Stimulated activated naive CD8-positive, alpha-beta T cell treated with anti-CD3 and anti-CD28 coated beads, Interleukin-15, amount 100 ng/mL, for 72 hours (primary cell): ENCODE measurements around the gene WIZ.
"Not testable (repeated sequence)": the region's sequence is repeated elsewhere in the genome, so short reads cannot be mapped to it uniquely, and the experiment has no call there.

Experiments
- ATAC-seq: fragments of 150-1000 bp; cut with Tn5 transposase; 2 replicates; pipeline ENCODE4 v1.10.0; 2021; ENCODE audit warnings: mild to moderate bottlenecking, moderate library complexity
- DNase-seq, 2 donors: peaks; one replicate each; pipeline ENCODE4 v3.0.0; 2021 to 2022
- H3K27ac Mint-ChIP-seq, 2 donors: one replicate each; pipeline ENCODE4 v1.8.0; 2022; ENCODE audit warnings: mild to moderate bottlenecking in 2 of 2, mixed read lengths in 2 of 2, moderate library complexity in 2 of 2
- H3K27me3 Mint-ChIP-seq: one replicate; pipeline ENCODE4 v1.8.0; 2022; ENCODE audit warnings: mixed read lengths
- H3K4me1 Mint-ChIP-seq: one replicate; pipeline ENCODE4 v1.8.0; 2022; ENCODE audit warnings: mild to moderate bottlenecking, mixed read lengths
- H3K4me3 Mint-ChIP-seq, 2 donors: one replicate each; pipeline ENCODE4 v1.8.0; 2022; ENCODE audit warnings: mild to moderate bottlenecking in 2 of 2, mixed read lengths in 2 of 2, moderate library complexity in 1 of 2
- H3K9me3 Mint-ChIP-seq, 2 donors: one replicate each; pipeline ENCODE4 v1.8.0; 2022; ENCODE audit warnings: mixed read lengths in 2 of 2

The WIZ gene

GRCh38 chr19:15398501-15399233 is 51.1 kb downstream of the WIZ start:
- Mint-ChIP-seq H3K27me3 (no peaks in the 10 kb centered on the region), H3K9me3 (no peaks in the 10 kb centered on the region), H3K4me3 (no peak overlapping the region), H3K27ac (no peak overlapping the region), H3K4me1 (peaks cover 27% of the 10 kb centered on the region)
- no peak for DNase-seq
- peak; percentile 33 for ATAC-seq

GRCh38 chr19:15397782-15398181 is 52.0 kb downstream of the WIZ start:
- H3K4me1 Mint-ChIP-seq = peaks cover 27% of the 10 kb centered on the region
- H3K27ac Mint-ChIP-seq = peak overlapping the region in 1 of 2 donors; percentile 76
- DNase-seq (no peak), ATAC-seq (no peak)
- H3K4me3 Mint-ChIP-seq = no peak overlapping the region
- H3K9me3 Mint-ChIP-seq = no peaks in the 10 kb centered on the region
- no peaks in the 10 kb centered on the region for H3K27me3 Mint-ChIP-seq

GRCh38 chr19:15397236-15397635 is 52.5 kb downstream of the WIZ start:
- ATAC-seq (no peak), DNase-seq (no peak)
- Mint-ChIP-seq H3K27me3 (no peaks in the 10 kb centered on the region), H3K4me1 (peaks cover 27% of the 10 kb centered on the region), H3K4me3 (no peak overlapping the region), H3K27ac (peak overlapping the region in 1 of 2 donors; percentile 85), H3K9me3 (no peaks in the 10 kb centered on the region)

DNA sequence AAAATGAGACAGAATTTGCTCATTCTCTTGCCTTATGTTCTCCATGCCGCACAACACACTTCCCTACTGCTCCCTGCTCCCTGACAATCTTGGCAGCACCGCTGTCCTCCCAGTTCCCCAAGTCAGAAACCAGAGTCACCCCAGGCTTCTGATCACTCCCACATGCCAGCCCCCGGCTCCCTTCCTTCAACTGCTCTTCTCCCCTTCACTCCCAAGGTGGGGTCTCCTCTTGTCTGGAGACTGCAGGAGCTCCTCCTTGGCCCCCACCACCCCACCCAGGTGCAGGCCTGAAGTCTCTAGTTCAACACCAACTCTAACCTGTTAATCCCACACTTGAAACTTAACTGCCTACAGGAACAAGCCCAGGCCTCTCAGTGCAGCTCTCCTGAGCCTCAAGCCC is 53.3 kb downstream of the WIZ start:
- DNase-seq (no peak), ATAC-seq (no peak)
- Mint-ChIP-seq H3K9me3 (no peaks in the 10 kb centered on the region), H3K27me3 (no peaks in the 10 kb centered on the region), H3K4me1 (peaks cover 27% of the 10 kb centered on the region), H3K4me3 (no peak overlapping the region), H3K27ac (peak overlapping the region; percentile 72 to 85)

- ATAC-seq, H3K9me3 Mint-ChIP-seq, H3K27me3 Mint-ChIP-seq, H3K4me3 Mint-ChIP-seq, DNase-seq: not testable (repeated sequence)
- Mint-ChIP-seq H3K27ac (peak overlapping the region; percentile 13 to 76), H3K4me1 (peaks cover 27% of the 10 kb centered on the region)
Observed at GRCh38 chr19:15395251-15395650, 54.5 kb downstream of the WIZ start.

GRCh38 chr19:15394426-15394825 is 55.3 kb downstream of the WIZ start:
- Mint-ChIP-seq H3K4me3 (no peak overlapping the region), H3K27ac (no peak overlapping the region), H3K4me1 (peaks cover 27% of the 10 kb centered on the region), H3K9me3 (no peaks in the 10 kb centered on the region), H3K27me3 (no peaks in the 10 kb centered on the region)
- DNase-seq (no peak), ATAC-seq (no peak)

DNA sequence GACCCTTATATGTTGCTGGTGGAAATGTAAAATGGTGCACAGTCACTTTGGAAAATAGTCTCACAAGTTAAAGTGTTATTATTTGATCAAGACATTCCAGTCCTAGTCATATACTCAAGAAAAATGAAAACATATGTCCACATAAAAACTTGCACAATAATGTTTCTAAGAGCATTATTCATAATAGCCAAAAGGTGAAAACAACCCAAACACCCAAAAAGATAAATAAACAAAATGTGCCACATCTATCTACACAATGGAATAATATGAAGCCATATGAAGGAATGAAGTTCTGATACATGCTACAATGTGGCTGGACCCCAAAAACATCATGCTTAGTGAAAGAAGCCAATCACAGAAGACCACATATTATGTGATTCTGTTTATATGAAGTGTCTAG is 55.8 kb downstream of the WIZ start:
- no peak for ATAC-seq
- H3K27me3 Mint-ChIP-seq = no peaks in the 10 kb centered on the region
- no peak overlapping the region for H3K4me3 Mint-ChIP-seq
- no peak for DNase-seq
- H3K9me3 Mint-ChIP-seq = no peaks in the 10 kb centered on the region
- H3K27ac Mint-ChIP-seq = no peak overlapping the region
- peaks cover 27% of the 10 kb centered on the region for H3K4me1 Mint-ChIP-seq

GRCh38 chr19:15390814-15391213 is 58.9 kb downstream of the WIZ start:
- peak overlapping the region; percentile 50 to 75 for H3K27ac Mint-ChIP-seq
- no peak overlapping the region for H3K4me3 Mint-ChIP-seq
- no peaks in the 10 kb centered on the region for H3K9me3 Mint-ChIP-seq
- H3K4me1 Mint-ChIP-seq = peaks cover 6% of the 10 kb centered on the region
- DNase-seq = no peak
- H3K27me3 Mint-ChIP-seq = no peaks in the 10 kb centered on the region
- ATAC-seq = no peak

DNA sequence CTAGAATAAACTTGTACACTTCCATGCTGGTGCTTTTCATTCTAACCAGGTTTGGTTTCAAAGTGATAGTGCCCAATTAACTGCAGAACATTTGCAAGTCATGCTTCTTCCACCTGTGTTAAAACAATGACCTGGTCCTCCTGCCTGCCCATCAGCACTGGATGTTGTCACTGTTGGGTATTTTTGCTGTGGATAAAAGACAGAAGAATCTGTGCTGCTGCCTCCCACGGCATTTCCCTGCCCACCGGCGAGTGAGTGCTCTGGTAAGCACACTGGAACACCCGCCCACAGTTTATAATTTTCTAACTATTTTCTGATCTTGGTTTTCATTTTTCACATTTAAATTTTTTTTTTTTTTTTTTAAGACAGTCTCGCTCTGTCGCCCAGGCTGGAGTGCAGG is 67.9 kb downstream of the WIZ start:
- H3K27me3 Mint-ChIP-seq = no peaks in the 10 kb centered on the region
- H3K27ac Mint-ChIP-seq = no peak overlapping the region
- no peak overlapping the region for H3K4me3 Mint-ChIP-seq
- peaks cover 32% of the 10 kb centered on the region for H3K4me1 Mint-ChIP-seq
- ATAC-seq = no peak
- no peaks in the 10 kb centered on the region for H3K9me3 Mint-ChIP-seq
- no peak for DNase-seq

DNA sequence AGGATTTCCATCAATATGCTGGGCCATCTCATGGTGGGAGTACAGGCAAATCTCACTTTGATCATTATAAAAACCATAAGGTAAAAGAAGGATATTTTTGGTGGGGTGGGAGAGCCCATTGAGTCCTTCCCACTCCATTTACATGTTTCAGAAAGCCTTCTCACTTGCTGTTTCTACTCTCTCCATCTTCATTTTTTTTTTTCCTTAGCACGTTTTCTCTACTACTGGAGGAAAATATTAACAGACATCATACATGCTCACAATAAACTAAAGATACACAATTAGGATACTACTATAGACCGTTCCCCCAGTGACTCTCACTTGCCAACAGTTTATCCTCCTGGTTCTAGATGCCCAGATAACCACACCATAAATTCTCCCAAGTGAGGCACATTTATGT is 68.3 kb downstream of the WIZ start:
- H3K4me3 Mint-ChIP-seq = peak overlapping the region in 1 of 2 donors; percentile 16
- no peaks in the 10 kb centered on the region for H3K9me3 Mint-ChIP-seq

DNA sequence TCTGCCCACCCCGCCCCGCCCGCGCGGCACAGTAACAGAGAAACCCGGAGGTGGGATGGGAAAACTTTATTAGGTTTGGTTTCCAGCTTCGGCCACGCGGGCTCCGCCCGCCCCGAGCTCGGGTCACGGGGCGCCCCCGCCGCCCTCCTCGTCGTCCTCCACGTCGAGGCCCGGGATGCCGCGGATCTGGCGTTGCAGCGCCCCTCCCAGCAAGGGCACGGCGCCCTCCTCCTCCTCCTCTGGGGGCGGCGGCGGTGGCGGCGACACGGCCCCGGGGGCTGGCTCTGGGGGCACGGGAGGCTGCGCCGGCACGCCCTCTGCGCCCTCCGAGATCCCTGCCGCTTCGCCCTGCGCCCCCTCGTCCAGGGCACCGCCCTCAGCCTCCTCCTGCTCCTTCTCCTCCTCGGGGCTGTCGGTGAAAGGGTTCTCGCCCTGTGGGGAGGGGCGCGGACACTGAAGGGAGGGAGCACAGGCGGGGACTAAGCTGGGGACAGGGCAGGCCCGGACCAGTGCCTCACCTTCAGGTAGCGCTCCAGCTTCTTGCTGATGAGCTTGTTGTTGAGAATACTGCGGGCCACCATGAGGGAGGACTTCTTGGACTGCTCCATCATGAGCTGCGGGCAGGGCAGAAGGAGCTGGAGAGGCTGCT is 69.6 kb downstream of the WIZ start:
- Mint-ChIP-seq H3K4me3 (peak overlapping the region; percentile 95 to 96), H3K27me3 (no peaks in the 10 kb centered on the region), H3K9me3 (no peaks in the 10 kb centered on the region), H3K4me1 (peaks cover 38% of the 10 kb centered on the region), H3K27ac (peak overlapping the region; percentile 54 to 96)
- DNase-seq (no peak), ATAC-seq (peak; percentile 18)

More for the DNA sequence above, 68.3 kb downstream of the WIZ start:
- Mint-ChIP-seq H3K4me1 (peaks cover 36% of the 10 kb centered on the region), H3K27me3 (no peaks in the 10 kb centered on the region), H3K27ac (no peak overlapping the region)
- DNase-seq (no peak), ATAC-seq (no peak)

DNA sequence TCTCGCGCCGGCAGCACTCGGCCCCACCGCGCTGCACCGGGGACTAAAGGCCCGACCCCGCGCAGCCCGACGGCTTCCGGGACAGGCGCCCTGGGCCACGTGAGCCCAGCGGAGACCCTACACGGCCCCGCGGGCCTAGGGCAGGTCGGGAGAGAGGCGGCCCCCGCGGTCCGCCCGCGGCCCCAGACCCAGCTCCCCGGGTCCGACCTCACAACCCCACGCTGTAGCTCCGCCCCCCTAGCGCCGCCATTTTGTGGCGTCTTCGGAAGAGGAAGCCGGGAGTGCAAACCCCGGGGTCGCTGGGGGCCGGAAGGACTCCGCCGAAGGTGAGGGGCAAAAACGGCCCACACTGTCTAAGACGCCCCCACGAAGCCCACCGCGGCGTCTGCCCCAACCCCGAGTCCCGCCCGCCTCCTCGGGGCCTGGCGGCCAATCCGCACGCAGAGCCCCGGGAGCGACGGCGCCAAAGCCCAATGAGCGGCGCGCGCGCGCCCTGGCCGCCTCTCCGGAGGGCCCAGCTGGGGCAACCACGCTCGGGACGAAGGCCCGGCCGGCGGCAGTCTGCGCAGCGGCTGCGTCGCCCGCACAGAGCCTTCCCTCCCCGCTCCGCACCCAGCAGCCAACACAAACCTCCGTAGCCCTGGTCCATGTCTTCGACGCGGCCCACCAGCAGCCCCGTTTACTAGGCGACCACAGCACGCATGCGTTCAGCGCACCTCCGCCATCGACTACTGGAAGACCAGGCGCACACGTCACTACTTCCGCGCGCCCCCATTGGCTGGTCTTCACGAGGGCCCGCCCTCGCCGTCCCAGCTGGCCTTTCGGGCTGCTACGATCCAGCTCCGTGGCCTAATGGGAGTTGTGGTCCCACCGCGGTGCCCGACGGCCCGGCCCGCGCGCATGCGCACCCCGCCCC is 70.4 kb downstream of the WIZ start, which contains the start of gene AKAP8:
Gene AKAP8, minus strand, starts transcription at position 705 of the 916 bp plus-strand sequence. Its CDS starts 56 bp downstream, at position 649.
- Mint-ChIP-seq H3K4me3 (peak within 1 kb of the TSS; percentile 95 to 96), H3K27me3 (no peaks in the 10 kb centered on the region), H3K9me3 (no peaks in the 10 kb centered on the region), H3K4me1 (peaks cover 45% of the 10 kb centered on the region), H3K27ac (peak within 1 kb of the TSS; percentile 99 to 100)
- peak; percentile 97 to 98 for DNase-seq
- peak; percentile 94 for ATAC-seq

DNA sequence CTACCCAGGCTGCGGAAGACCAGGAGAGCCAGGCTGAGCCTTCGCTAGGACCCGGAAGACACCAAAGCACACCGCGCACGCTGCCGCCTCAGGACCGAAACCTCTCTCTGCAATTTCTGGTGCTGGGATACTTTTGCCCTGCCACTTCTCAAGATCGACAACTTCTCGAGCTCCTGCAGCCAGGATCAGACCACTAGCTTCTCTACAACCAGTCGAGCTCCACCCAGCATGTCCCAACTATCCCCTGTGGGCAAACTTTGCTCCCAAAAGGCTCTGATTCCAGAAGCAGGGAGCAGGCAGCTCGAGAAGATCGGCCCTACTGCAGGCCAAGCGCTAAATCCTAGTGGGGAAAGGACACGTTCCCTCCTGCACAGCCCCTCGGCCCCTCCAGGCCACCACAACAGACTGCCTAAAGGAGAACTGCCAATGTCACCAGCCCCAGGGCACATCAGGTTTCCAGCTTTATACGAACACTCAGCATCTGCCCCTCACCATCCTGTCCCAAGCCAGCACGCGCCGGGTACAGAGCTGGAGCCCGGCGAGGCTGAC is 71.1 kb downstream of the WIZ start:
- peak overlapping the region; percentile 97 to 100 for H3K27ac Mint-ChIP-seq
- ATAC-seq (peak; percentile 27), DNase-seq (peak; percentile 40 to 63)
- H3K9me3 Mint-ChIP-seq = no peaks in the 10 kb centered on the region
- no peaks in the 10 kb centered on the region for H3K27me3 Mint-ChIP-seq
- peak overlapping the region; percentile 95 to 96 for H3K4me3 Mint-ChIP-seq
- peaks cover 52% of the 10 kb centered on the region for H3K4me1 Mint-ChIP-seq

DNA sequence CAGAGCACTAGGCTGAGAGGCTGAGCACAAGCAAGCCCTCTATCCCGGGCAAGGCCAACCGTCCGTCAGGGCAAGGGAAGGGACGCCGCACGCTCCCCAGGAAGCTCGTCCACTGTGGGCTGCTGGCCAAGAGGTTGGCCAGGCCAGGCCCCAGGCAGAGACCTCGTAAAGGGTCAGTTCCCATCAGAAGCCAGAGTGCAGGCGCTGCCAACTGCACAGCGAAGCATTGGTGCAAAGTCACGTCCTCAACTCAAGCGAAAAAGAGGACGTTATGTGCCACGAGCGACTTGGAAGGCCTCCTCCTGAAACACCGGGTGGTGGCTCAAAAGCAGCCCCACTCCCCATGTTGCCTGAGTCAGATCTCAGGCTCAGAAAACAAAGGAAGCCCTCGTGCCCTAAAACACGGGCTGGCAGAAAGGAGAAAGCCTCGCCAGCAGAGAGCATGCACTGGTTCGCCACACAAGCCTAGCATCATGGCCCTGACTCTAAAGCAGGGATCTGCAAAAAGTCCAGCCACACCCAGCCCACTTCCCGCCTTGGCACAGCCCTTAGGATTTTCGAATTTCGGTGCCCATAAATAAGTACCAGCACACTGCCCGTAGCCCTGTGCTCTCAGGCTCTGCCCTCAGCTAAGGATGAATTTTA is 74.8 kb downstream of the WIZ start:
- H3K9me3 Mint-ChIP-seq = no peaks in the 10 kb centered on the region
- no peak overlapping the region for H3K27ac Mint-ChIP-seq
- DNase-seq = no peak

More for the DNA sequence above, 74.8 kb downstream of the WIZ start:
- ATAC-seq = no peak
- H3K4me1 Mint-ChIP-seq = peaks cover 46% of the 10 kb centered on the region
- H3K4me3 Mint-ChIP-seq = no peak overlapping the region
- no peaks in the 10 kb centered on the region for H3K27me3 Mint-ChIP-seq
